Measurements from ENCODE around the gene HYAL2. TPM values are rescaled to one million over a fixed set of nuclear protein-coding genes. Genes with fewer than 3 reads are reported as not detected.

Gene HYAL2
- total and polyA plus RNA-seq, 12 donors = 25.1 to 135 (median 39.0) TPM

DNA sequence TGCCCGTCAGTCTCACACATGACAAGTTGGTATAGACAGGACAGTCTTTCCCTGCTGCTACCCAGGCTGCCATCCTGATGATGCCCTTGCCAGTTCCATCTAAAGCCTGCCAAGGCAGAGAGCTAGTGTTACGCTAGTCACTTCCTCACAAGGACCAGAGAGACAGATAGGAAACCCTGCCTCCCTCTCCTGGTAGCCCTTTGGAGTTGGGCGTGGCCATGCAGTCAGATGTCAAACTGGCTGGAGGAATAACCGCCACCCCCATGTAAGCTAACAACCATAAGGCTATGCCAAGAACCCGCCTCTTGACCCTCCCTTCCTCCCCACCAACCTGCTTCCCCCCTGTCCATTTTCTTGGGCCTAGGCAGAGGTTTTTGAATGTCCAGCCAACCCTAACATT is 34.0 kb upstream of the HYAL2 start:
- ATAC-seq = peak in 7 of 8 donors; percentile 4 to 36 (median 17)
- peak overlapping the region in 9 of 10 donors; percentile 20 to 100 (median 90) for H3K4me3 ChIP-seq
- no peak for TF ChIP-seq CTCF (IDR thresholded peaks at IDR 0.05)
- intact Hi-C loops (cut with DNase I) = loop anchor here in 1 of 10 donors (5.0 kb wide), 1 partner anchor 256 kb away; the partner anchor contains the start of gene CISH
- no peaks in the 10 kb centered on the region for H3K27me3 ChIP-seq
- peak overlapping the region in 8 of 10 donors; percentile 13 to 97 (median 50) for H3K27ac ChIP-seq
- peak in 1 of 2 donors; percentile 61 for DNase-seq
- H3K4me1 ChIP-seq = peaks cover 30 to 61% (median 46%) of the 10 kb centered on the region in 9 donors
- WGBS, 2 donors = 34 to 37% methylated on average over 5 of the region's 5 CpGs
- no peaks in the 10 kb centered on the region for H3K9me3 ChIP-seq
- peaks cover 0 to 60% (median 23%) of the 10 kb centered on the region in 9 donors for H3K36me3 ChIP-seq

GRCh38 chr3:50355829-50356552 is 33.4 kb upstream of the HYAL2 start:
- H3K27me3 ChIP-seq = no peaks in the 10 kb centered on the region
- no peak for DNase-seq
- intact Hi-C loops (cut with DNase I) = loop anchor here in 1 of 10 donors (5.0 kb wide), 1 partner anchor 256 kb away; the partner anchor contains the start of gene CISH
- 48 to 54% methylated on average over 5 of the region's 5 CpGs for WGBS, 2 donors
- peaks cover 0 to 60% (median 23%) of the 10 kb centered on the region in 9 donors for H3K36me3 ChIP-seq
- no peaks in the 10 kb centered on the region for H3K9me3 ChIP-seq
- ATAC-seq = no peak
- no peak for TF ChIP-seq CTCF (IDR thresholded peaks at IDR 0.05)
- H3K4me3 ChIP-seq = peak overlapping the region in 8 of 10 donors; percentile 20 to 98 (median 90)
- H3K4me1 ChIP-seq = peaks cover 35 to 67% (median 52%) of the 10 kb centered on the region in 9 donors
- H3K27ac ChIP-seq = peak overlapping the region in 7 of 10 donors; percentile 31 to 97 (median 49)

DNA sequence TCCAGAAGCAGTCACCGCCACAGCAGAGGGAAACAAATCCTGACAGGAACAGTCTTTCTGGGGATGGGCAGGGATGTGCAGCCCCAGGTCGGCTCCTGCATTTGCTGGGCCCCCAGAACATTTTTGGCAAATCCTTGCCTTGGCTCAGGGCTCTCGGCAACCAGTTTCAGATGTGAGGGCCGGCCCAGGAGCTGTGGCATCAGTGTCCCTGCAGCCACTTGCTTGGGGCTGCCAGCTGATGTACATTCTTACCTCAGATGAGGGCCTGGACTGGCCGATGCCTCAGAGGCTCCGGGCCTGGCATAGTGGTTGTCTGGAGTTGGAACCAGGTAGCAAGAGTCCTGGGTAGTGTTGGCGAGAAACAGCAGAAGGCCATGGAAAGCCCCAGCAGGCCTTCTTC is 32.3 kb upstream of the HYAL2 start:
- ATAC-seq (no peak), DNase-seq (no peak)
- peaks cover 0 to 60% (median 23%) of the 10 kb centered on the region in 9 donors for H3K36me3 ChIP-seq
- no peak overlapping the region for H3K4me3 ChIP-seq
- TF ChIP-seq CTCF (IDR thresholded peaks at IDR 0.05) = no peak
- peak overlapping the region in 1 of 10 donors; percentile 11 for H3K27ac ChIP-seq
- 87 to 94% methylated on average over 7 of the region's 7 CpGs for WGBS, 2 donors
- intact Hi-C loops (cut with DNase I) = loop anchor here in 3 of 10 donors (5.0 kb wide), 2 partner anchors 187 to 257 kb away; partner anchors contain the start of gene CISH (in 2 of the 3)
- no peaks in the 10 kb centered on the region for H3K27me3 ChIP-seq
- peaks cover 38 to 72% (median 59%) of the 10 kb centered on the region in 9 donors for H3K4me1 ChIP-seq
- H3K9me3 ChIP-seq = no peaks in the 10 kb centered on the region

- intact Hi-C loops (cut with DNase I) = loop anchor here in 2 of 10 donors (5.0 kb wide), 2 partner anchors 188 to 258 kb away; partner anchors contain the start of gene CISH (in 1 of the 2)
- WGBS, 2 donors = 73 to 74% methylated on average over 5 of the region's 5 CpGs
- Histone ChIP-seq H3K4me3 (no peak overlapping the region), H3K36me3 (peaks cover 0 to 60% (median 23%) of the 10 kb centered on the region in 9 donors), H3K4me1 (peaks cover 42 to 75% (median 65%) of the 10 kb centered on the region in 9 donors), H3K9me3 (no peaks in the 10 kb centered on the region), H3K27ac (no peak overlapping the region), H3K27me3 (no peaks in the 10 kb centered on the region)
- no peak for DNase-seq
- TF ChIP-seq CTCF (IDR thresholded peaks at IDR 0.05) = no peak
- ATAC-seq = no peak
Observed at GRCh38 chr3:50354186-50354764, 31.7 kb upstream of the HYAL2 start.

Measured in heart right ventricle (tissue), 16 donors.